K562 (cell line): ENCODE results near the gene PIGH.
"Not testable (repeated sequence)": the region's sequence is repeated elsewhere in the genome, so short reads cannot be mapped to it uniquely, and the experiment has no call there.

Experiments
- CEBPB ChIP-seq: fragments of 450-650 bp; IDR thresholded peaks from 2 replicates; pipeline ENCODE4 v1.6.1; 2016; ENCODE audit warnings: missing genetic modification characterization, missing compliant biosample characterization
- CTBP1 ChIP-seq: fragments of 450-650 bp; IDR thresholded peaks from 2 replicates; pipeline ENCODE4 v1.6.1; 2016; ENCODE audit warnings: borderline replicate concordance
- HDGF ChIP-seq: fragments of 450-650 bp; IDR thresholded peaks from 2 replicates; pipeline ENCODE4 v1.6.1; 2016
- POLR2AphosphoS5 ChIP-seq: IDR thresholded peaks from 2 replicates; pipeline ENCODE4 v1.6.1; 2011; ENCODE audit warnings: mild to moderate bottlenecking, low read depth, low read length, moderate library complexity; ENCODE audit not compliant: control insufficient read depth, insufficient read depth
- RAD21 ChIP-seq, 2 experiments: fragments of 250-450 bp in 1 of 2; fragments of 450-650 bp in 1 of 2; sonication (Bioruptor Pico) in 1 of 2; formaldehyde crosslinking in 1 of 2; IDR thresholded peaks in 1 of 2; conservative IDR thresholded peaks in 1 of 2; 2 replicates each; pipeline versions ENCODE4 v1.4.0 to v1.8.0; 2020 to 2022; ENCODE audit warnings: mild to moderate bottlenecking in 2 of 2, moderate library complexity in 1 of 2
- SAFB ChIP-seq: fragments of 200-400 bp; formaldehyde crosslinking; IDR thresholded peaks from 2 replicates; pipeline ENCODE4 v1.6.1; 2017; ENCODE audit warnings: low read depth, low read length, borderline replicate concordance
- TEAD4 ChIP-seq, 2 experiments: sonication (generic) in 1 of 2; formaldehyde crosslinking in 1 of 2; IDR thresholded peaks; 2 replicates each; pipeline versions ENCODE4 v1.6.1 to v1.8.0; 2012 to 2022; ENCODE audit warnings: borderline replicate concordance in 1 of 2, inconsistent platforms in 1 of 2, low read length in 1 of 2, mild to moderate bottlenecking in 1 of 2, missing genetic modification reagents in 1 of 2

GRCh38 chr14:67626131-67626530, 26.1 kb upstream of the PIGH start:
- not testable (repeated sequence) for TF ChIP-seq HDGF; RAD21 (CRISPR knock-in tag; conservative IDR thresholded peaks at IDR 0.05 in 1 of 2, IDR thresholded peaks at IDR 0.05 in 1 of 2); TEAD4 (IDR thresholded peaks at IDR 0.05; ENCODE audit: low read length); TEAD4 (CRISPR knock-in tag; IDR thresholded peaks at IDR 0.05; ENCODE audit: borderline replicate concordance); POLR2AphosphoS5; CEBPB (tag); CTBP1; SAFB
